Activated naive CD4-positive, alpha-beta T cell treated with anti-CD3 and anti-CD28 coated beads for 36 hours (primary cell): ENCODE measurements around the gene SKIDA1. TPM values are rescaled to one million over a fixed set of nuclear protein-coding genes. Genes with fewer than 3 reads are reported as not detected.
"Not testable (repeated sequence)": the region's sequence is repeated elsewhere in the genome, so short reads cannot be mapped to it uniquely, and the experiment has no call there.

Experiments used
- CTCF ChIA-PET: fragments of 350-600 bp; sonication (Branson Sonifier 250); formaldehyde crosslinking; loops from one replicate; lab custom pipeline; 2021; ENCODE audit warnings: antibody characterized with exemption; lab: Charles Lee
- DNase-seq: peaks from one replicate; pipeline ENCODE4 v3.0.0-alpha.2; 2020
- H3K27ac Mint-ChIP-seq: one replicate; pipeline ENCODE4 v1.8.0; 2021; ENCODE audit warnings: mild to moderate bottlenecking, mixed read lengths
- H3K27me3 Mint-ChIP-seq: one replicate; pipeline ENCODE4 v1.8.0; 2021; ENCODE audit warnings: low read depth, mixed read lengths
- H3K36me3 Mint-ChIP-seq: one replicate; pipeline ENCODE4 v1.8.0; 2021; ENCODE audit warnings: low read depth, mixed read lengths
- H3K4me1 Mint-ChIP-seq: one replicate; pipeline ENCODE4 v1.8.0; 2021; ENCODE audit warnings: low read depth, mixed read lengths
- H3K4me3 Mint-ChIP-seq: one replicate; pipeline ENCODE4 v1.8.0; 2021; ENCODE audit warnings: mild to moderate bottlenecking, moderate library complexity, mixed read lengths
- H3K9me3 Mint-ChIP-seq: one replicate; pipeline ENCODE4 v1.8.0; 2021; ENCODE audit warnings: mixed read lengths
- intact Hi-C: fragments of 100-400 bp; cut with micrococcal nuclease; formaldehyde crosslinking; loops from one replicate; pipeline ENCODE4 v1.15.1; 2023
- total RNA-seq, 2 experiments: library from RNA; stranded (reverse); gene quantifications; one replicate each; pipeline ENCODE4 v1.2.3, GENCODE V29; 2021

SKIDA1 gene
- under 1 TPM in 1 of 2 experiments, not detected in 1; 0.10 TPM for total RNA-seq

DNA sequence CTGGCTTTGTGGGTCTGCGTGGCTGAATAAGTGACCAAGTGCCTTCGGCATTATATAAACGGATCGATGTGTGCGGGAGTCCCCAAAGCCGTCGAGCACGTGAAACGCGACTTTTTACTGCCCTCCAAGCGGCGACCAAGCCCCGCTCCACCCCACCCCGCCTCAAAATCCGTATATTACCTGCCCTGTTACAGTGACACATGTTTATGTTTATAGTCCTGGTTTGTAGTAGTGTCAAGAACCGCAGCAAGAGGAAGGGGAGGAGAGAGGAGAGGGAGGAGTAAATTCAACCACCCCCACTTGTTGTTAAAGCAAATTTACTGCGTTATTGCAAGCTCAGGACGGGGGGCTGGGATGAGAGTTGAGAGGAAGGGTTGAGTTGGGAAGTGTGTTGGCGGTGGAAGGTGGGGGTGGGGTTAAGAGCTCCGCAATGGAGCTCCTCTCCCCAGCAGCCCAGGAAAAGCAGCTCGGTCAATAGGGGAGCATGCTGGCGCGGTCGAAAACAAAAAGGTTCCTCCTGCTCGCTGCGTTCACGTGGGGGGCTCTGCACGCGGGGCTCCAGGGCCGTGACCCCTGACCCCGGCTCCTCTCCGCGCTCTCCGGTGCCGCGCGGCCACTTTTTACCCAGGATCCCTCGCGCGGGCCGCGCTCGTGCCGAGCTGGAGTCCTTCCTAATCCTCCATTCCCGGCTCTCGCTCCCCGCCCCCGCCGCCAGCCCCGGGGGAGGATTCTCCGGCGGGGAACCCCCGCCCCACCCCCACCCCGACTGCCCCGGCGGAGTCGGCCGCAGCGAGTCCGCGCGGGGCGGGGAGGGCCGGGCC, at the start of gene SKIDA1:
Gene SKIDA1, minus strand, starts transcription at position 316 of the 821 bp plus-strand sequence. CDS start 7,860 bp downstream, outside the sequence.
- H3K27me3 Mint-ChIP-seq, result peaks cover 28% of the 10 kb centered on the region
- CTCF ChIA-PET, result interaction anchor here (0.6 to 1.7 kb wide), 3 partner anchors 9 to 911 kb away, joined by 3 to 4 read pairs (median 3); no protein-coding TSS in a partner anchor
- H3K36me3 Mint-ChIP-seq, result peaks cover 2% of the 10 kb centered on the region
- DNase-seq, result peak; percentile 72
- H3K9me3 Mint-ChIP-seq, result no peaks in the 10 kb centered on the region
- peaks cover 22% of the 10 kb centered on the region for H3K4me1 Mint-ChIP-seq
- H3K27ac Mint-ChIP-seq, result peak within 1 kb of the TSS; percentile 92
- intact Hi-C loops, result loop anchor here (1.0 to 10.0 kb wide), 6 partner anchors 8 to 1922 kb away; partner anchors contain the start of genes MLLT10 and PIP4K2A
- peak within 1 kb of the TSS; percentile 94 for H3K4me3 Mint-ChIP-seq

DNA sequence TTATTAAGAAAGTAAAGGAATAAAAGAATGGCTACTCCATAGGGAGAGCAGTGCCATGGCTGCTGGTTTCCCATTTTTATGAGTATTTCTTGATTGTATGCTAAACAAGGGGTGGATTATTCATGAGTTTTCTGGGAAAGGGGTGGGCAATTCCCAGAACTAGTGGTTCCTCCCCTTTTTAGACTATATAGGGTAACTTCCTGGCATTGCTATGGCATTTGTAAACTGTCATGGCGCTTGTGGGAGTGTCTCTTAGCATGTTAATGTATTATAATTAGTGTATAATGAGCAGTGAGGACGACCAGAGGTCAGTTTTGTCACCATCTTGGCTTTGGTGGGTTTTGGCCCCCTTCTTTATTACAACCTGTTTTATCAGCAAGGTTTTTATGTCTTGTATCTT, 49.0 kb upstream of the SKIDA1 start:
- H3K27ac Mint-ChIP-seq, H3K27me3 Mint-ChIP-seq, DNase-seq, intact Hi-C loops, H3K4me3 Mint-ChIP-seq, CTCF ChIA-PET, H3K9me3 Mint-ChIP-seq: not testable (repeated sequence)
- peaks cover 37% of the 10 kb centered on the region for H3K36me3 Mint-ChIP-seq
- H3K4me1 Mint-ChIP-seq, result peaks cover 49% of the 10 kb centered on the region

- no peak for DNase-seq
- Mint-ChIP-seq H3K27ac (no peak overlapping the region), H3K4me3 (no peak overlapping the region), H3K27me3 (no peaks in the 10 kb centered on the region), H3K4me1 (peaks cover 42% of the 10 kb centered on the region), H3K9me3 (peaks cover 2% of the 10 kb centered on the region), H3K36me3 (peaks cover 33% of the 10 kb centered on the region)
- intact Hi-C loops, result no loop called here
- CTCF ChIA-PET, result no interaction called here
Observed at GRCh38 chr10:21572578-21572977, 47.1 kb upstream of the SKIDA1 start.

- CTCF ChIA-PET, result no interaction called here
- Mint-ChIP-seq H3K27me3 (no peaks in the 10 kb centered on the region), H3K27ac (no peak overlapping the region), H3K9me3 (no peaks in the 10 kb centered on the region), H3K36me3 (peaks cover 32% of the 10 kb centered on the region), H3K4me3 (no peak overlapping the region), H3K4me1 (peaks cover 44% of the 10 kb centered on the region)
- intact Hi-C loops, result no loop called here
- no peak for DNase-seq
Observed at GRCh38 chr10:21570761-21571521, 45.5 kb upstream of the SKIDA1 start.

- H3K9me3 Mint-ChIP-seq, result not testable (repeated sequence)
- peaks cover 40% of the 10 kb centered on the region for H3K36me3 Mint-ChIP-seq
Observed at GRCh38 chr10:21558984-21559383, 33.5 kb upstream of the SKIDA1 start.

GRCh38 chr10:21556527-21556926, 31.0 kb upstream of the SKIDA1 start:
- Mint-ChIP-seq H3K9me3 (no peaks in the 10 kb centered on the region), H3K27me3 (no peaks in the 10 kb centered on the region), H3K27ac (no peak overlapping the region), H3K4me1 (peaks cover 31% of the 10 kb centered on the region), H3K4me3 (no peak overlapping the region), H3K36me3 (peaks cover 39% of the 10 kb centered on the region)
- intact Hi-C loops, result no loop called here
- no peak for DNase-seq
- CTCF ChIA-PET, result no interaction called here

More at GRCh38 chr10:21558984-21559383, 33.5 kb upstream of the SKIDA1 start:
- H3K27ac Mint-ChIP-seq, intact Hi-C loops, H3K4me3 Mint-ChIP-seq, H3K27me3 Mint-ChIP-seq, DNase-seq: not testable (repeated sequence)
- H3K4me1 Mint-ChIP-seq, result peaks cover 25% of the 10 kb centered on the region
- CTCF ChIA-PET, result interaction anchor here (1.1 kb wide), 1 partner anchor 21 kb away, joined by 3 read pairs; no protein-coding TSS in a partner anchor

DNA sequence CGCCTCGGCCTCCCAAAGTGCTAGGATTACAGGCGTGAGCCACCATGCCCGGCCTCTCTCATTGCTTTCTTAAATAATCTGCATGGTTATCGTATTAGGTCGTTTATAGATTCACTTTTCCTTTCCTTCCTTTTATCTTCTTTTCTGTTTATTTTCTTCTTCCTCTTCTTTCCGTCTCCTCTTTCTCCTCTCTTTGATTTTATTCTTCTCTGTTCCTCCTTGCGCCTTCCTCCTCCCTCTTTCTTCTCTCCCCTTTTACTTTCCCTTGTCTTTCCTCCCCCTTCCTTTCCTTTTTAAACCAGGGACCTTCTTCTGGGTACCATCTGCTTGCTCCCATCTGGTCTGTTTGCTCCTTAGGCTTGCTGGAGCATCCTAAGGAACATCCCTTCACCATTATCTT, 27.2 kb upstream of the SKIDA1 start:
- Mint-ChIP-seq H3K4me1 (peaks cover 24% of the 10 kb centered on the region), H3K9me3 (no peaks in the 10 kb centered on the region), H3K27ac (no peak overlapping the region), H3K4me3 (no peak overlapping the region), H3K36me3 (peaks cover 35% of the 10 kb centered on the region), H3K27me3 (no peaks in the 10 kb centered on the region)
- CTCF ChIA-PET, result no interaction called here
- intact Hi-C loops, result no loop called here
- DNase-seq, result no peak

DNA sequence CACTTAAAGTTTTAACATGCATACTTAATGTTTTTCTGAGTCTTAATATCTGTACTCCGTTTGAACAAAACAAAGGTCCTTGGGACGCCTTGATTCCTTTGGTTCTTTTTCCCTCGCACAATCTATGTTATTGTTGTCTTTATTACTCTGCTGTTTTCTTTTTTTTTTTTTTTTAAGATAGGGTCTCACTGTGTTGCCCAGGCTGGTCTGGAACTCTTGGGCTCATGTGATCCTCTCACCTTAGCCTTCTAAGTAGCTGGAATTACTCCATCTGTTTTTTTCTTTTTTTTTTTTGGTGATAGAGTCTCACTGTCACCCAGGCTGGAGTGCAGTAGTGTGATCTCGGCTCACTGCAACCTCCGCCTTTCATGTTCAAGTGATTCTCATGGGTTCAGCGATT, 21.8 kb upstream of the SKIDA1 start:
- no peak for DNase-seq
- Mint-ChIP-seq H3K36me3 (peaks cover 46% of the 10 kb centered on the region), H3K4me3 (no peak overlapping the region), H3K27me3 (no peaks in the 10 kb centered on the region), H3K27ac (no peak overlapping the region), H3K4me1 (peaks cover 3% of the 10 kb centered on the region), H3K9me3 (no peaks in the 10 kb centered on the region)
- intact Hi-C loops, result no loop called here
- CTCF ChIA-PET, result no interaction called here

GRCh38 chr10:21540701-21541100, 15.2 kb upstream of the SKIDA1 start:
- H3K27me3 Mint-ChIP-seq, H3K9me3 Mint-ChIP-seq, H3K4me1 Mint-ChIP-seq, H3K4me3 Mint-ChIP-seq, H3K27ac Mint-ChIP-seq, DNase-seq, intact Hi-C loops: not testable (repeated sequence)
- H3K36me3 Mint-ChIP-seq, result peaks cover 65% of the 10 kb centered on the region
- CTCF ChIA-PET, result interaction anchor here (0.6 kb wide), 1 partner anchor 124 kb away, joined by 3 read pairs; no protein-coding TSS in a partner anchor

DNA sequence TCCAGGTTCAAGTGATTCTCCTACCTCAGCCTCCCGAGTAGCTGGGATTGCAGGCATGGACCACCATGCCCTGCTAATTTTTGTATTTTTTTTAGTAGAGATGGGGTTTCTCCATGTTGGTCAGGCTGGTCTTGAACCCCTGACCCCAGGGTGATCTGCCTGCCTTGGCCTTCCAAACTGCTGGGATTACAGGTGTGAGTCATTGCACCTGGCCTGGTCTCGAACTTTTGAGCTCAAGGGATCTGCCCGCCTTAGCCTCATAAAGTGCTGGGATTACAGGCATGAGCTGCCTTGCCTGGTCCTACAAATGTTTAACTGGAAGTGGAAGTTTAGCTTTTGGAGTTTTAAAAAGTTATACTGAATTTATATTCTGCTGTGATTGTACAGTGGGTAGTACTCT, 11.4 kb upstream of the SKIDA1 start:
- H3K4me1 Mint-ChIP-seq, result peaks cover 19% of the 10 kb centered on the region
- intact Hi-C loops, result no loop called here
- H3K27ac Mint-ChIP-seq, result no peak overlapping the region
- no peak for DNase-seq
- H3K27me3 Mint-ChIP-seq, result no peaks in the 10 kb centered on the region
- peaks cover 34% of the 10 kb centered on the region for H3K36me3 Mint-ChIP-seq
- CTCF ChIA-PET, result interaction anchor here (0.7 kb wide), 1 partner anchor 728 kb away, joined by 3 read pairs; no protein-coding TSS in a partner anchor
- H3K4me3 Mint-ChIP-seq, result no peak overlapping the region
- H3K9me3 Mint-ChIP-seq, result no peaks in the 10 kb centered on the region

DNA sequence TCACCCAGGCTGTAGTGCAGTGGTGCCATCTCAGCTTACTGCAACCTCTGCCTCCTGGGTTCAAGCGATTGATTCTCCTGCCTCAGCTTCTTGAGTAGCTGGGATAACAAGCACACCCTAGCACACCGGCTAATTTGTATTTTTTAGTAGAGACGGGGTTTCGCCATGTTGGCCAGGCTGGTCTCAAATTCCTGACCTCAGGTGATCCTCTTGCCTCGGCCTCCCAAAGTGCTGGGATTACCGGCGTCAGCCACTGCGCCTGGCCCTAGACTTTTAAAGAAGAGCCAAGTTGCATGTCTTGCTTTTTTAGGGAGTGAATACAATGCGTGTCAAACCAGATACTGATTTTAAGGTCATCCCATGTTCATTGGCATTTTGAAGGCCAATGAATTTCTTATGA, 10.5 kb upstream of the SKIDA1 start:
- peaks cover 26% of the 10 kb centered on the region for H3K36me3 Mint-ChIP-seq
- H3K9me3 Mint-ChIP-seq, DNase-seq, CTCF ChIA-PET, H3K27ac Mint-ChIP-seq, H3K27me3 Mint-ChIP-seq, H3K4me3 Mint-ChIP-seq: not testable (repeated sequence)
- peaks cover 16% of the 10 kb centered on the region for H3K4me1 Mint-ChIP-seq
- intact Hi-C loops, result loop anchor here (2.0 kb wide), 2 partner anchors 45 to 467 kb away; partner anchors contain the start of gene DNAJC1

DNA sequence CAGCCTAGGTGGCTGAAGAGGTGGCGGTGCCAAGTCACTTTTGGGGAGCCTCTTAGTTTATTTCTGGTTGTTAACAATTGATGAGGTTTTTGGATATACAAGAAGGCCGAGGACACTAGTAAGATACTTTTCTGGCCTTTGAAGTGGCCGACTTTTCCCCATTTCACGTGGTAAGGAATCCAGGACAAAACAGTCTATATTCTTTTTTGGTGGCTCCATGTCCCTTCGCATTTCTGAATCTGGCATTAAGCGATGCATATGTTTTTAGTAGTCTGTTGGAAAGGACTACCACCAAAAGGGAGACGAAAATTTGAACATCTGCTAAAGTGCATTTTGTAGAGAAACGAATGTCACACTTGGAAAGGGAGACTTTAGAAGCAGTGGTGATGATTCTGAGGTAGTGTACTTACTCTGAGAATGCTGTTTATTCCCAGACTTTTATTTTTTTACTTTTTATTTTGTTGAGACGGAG, 10.0 kb upstream of the SKIDA1 start:
- H3K4me1 Mint-ChIP-seq, result peaks cover 19% of the 10 kb centered on the region
- no peaks in the 10 kb centered on the region for H3K9me3 Mint-ChIP-seq
- H3K4me3 Mint-ChIP-seq, result peak overlapping the region; percentile 63
- DNase-seq, result no peak
- CTCF ChIA-PET, result no interaction called here
- intact Hi-C loops, result loop anchor here (2.0 kb wide), 2 partner anchors 45 to 467 kb away; partner anchors contain the start of gene DNAJC1
- peaks cover 23% of the 10 kb centered on the region for H3K36me3 Mint-ChIP-seq
- H3K27ac Mint-ChIP-seq, result peak overlapping the region; percentile 18
- no peaks in the 10 kb centered on the region for H3K27me3 Mint-ChIP-seq
